ENCODE data around the gene APC. TPM values are rescaled to one million over a fixed set of nuclear protein-coding genes. Genes with fewer than 3 reads are reported as not detected.

The APC gene
- total and polyA plus RNA-seq, 2 donors (not counting 3 experiments of a cell fraction or from before 2014, with no cell fraction given), result 11.2 to 39.6 TPM

- Histone ChIP-seq H4K20me1 (replicated peaks; ENCODE audit: control insufficient read depth, extremely low read depth, insufficient read depth, low read length) (no peaks in the 10 kb centered on the region), H3K9me1 (replicated peaks; ENCODE audit: control insufficient read depth, extremely low read depth, insufficient read depth, low read length) (no peaks in the 10 kb centered on the region), H3K4me3 (replicated peaks in 1 of 3; ENCODE audit: insufficient read depth in 1 of 3, low read depth in 1 of 3, low read length in 3 of 3) (no peak overlapping the region), H3K9me3 (replicated peaks; ENCODE audit: control insufficient read depth, insufficient read depth, low read length) (no peaks in the 10 kb centered on the region), H3K79me2 (ENCODE audit: control insufficient read depth, insufficient read depth, low read length) (no peaks in the 10 kb centered on the region), H3K27ac (ENCODE audit: insufficient read depth, low read depth, low read length) (no peak overlapping the region), H3K4me2 (ENCODE audit: insufficient read depth, low read length) (no peak overlapping the region), H2AFZ (ENCODE audit: low read depth, low read length) (no peak overlapping the region), H3K27me3 (ENCODE audit: control insufficient read depth in 2 of 2, insufficient read depth in 2 of 2, low read length in 2 of 2) (no peaks in the 10 kb centered on the region), H3K9ac (replicated peaks; ENCODE audit: extremely low read depth, insufficient read depth, low read length) (no peak overlapping the region), H3K4me1 (ENCODE audit: control insufficient read depth, extremely low read depth, insufficient read depth, low read length) (peaks cover 6% of the 10 kb centered on the region), H3K36me3 (ENCODE audit: control insufficient read depth in 2 of 2, extremely low read depth in 1 of 2, insufficient read depth in 2 of 2, low read length in 2 of 2) (peaks cover 1 to 10% of the 10 kb centered on the region in 2 experiments)
- FAIRE-seq (no peak), DNase-seq (ENCODE audit: low read depth, low spot score) (no peak)
- intact Hi-C loops (cut with micrococcal nuclease) (no loop called here), dilution Hi-C loops (cut with MboI; ENCODE audit: extremely low pct_ligation_motif_present, low sequenced_read_pairs) (no loop called here)
- CTCF ChIA-PET, result no interaction called here
- no peak for TF ChIP-seq GATA2 (IDR thresholded peaks at IDR 0.05; ENCODE audit: insufficient read depth, insufficient read length, low read depth, low read length)
- TF ChIP-seq MYC (IDR thresholded peaks at IDR 0.05; ENCODE audit: low read depth, low read length), result no peak
- no peak for TF ChIP-seq FOS (IDR thresholded peaks at IDR 0.05; ENCODE audit: borderline replicate concordance, insufficient read depth, low read length)
- TF ChIP-seq, protein P1, sequence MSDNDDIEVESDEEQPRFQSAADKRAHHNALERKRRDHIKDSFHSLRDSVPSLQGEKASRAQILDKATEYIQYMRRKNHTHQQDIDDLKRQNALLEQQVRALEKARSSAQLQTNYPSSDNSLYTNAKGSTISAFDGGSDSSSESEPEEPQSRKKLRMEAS (IDR thresholded peaks at IDR 0.05; ENCODE audit: insufficient read depth, insufficient read length), result no peak
- TF ChIP-seq EZH2 (IDR thresholded peaks at IDR 0.05; ENCODE audit: borderline replicate concordance, low read depth, low read length, severe bottlenecking), result no peak
- TF ChIP-seq JUN (IDR thresholded peaks at IDR 0.05; ENCODE audit: borderline replicate concordance, insufficient read depth, insufficient read length, low read depth), result no peak
- TF ChIP-seq POLR2A (IDR thresholded peaks at IDR 0.05; ENCODE audit: low read depth, low read length), result no peak
- no peak for TF ChIP-seq CTCF (IDR thresholded peaks at IDR 0.05; ENCODE audit: extremely low read depth in 1 of 2, insufficient read depth in 1 of 2, low read depth in 1 of 2, low read length in 2 of 2)
- no peak for TF ChIP-seq POLR2AphosphoS5 (IDR thresholded peaks at IDR 0.05; ENCODE audit: insufficient read depth, low read depth, low read length)
- BruUV-seq (replicated peaks), result no TSS peak
- POLR2A ChIA-PET, result no interaction called here
Observed at GRCh38 chr5:112793201-112793600, 55.5 kb downstream of the APC start.

All from endothelial cell of umbilical vein (primary cell).